SK-N-MC (cell line): ENCODE results near the gene CELSR1.
A peak's percentile ranks its signal among the peaks of the same experiment; 100 is the strongest.

ENCODE experiments used
- DNase-seq: peaks from one replicate; pipeline ENCODE4 v3.0.0-alpha.2; 2011; ENCODE audit warnings: low read depth, low spot score
- H3K27ac ChIP-seq: fragments of 200-600 bp; sonication (generic); 2 replicates; pipeline ENCODE4 v1.5.1; 2016; ENCODE audit warnings: mixed run types
- H3K36me3 ChIP-seq: fragments of 200-600 bp; sonication (generic); 2 replicates; pipeline ENCODE4 v1.6.1; 2017; ENCODE audit warnings: antibody characterized with exemption, low read length, mixed read lengths; ENCODE audit not compliant: insufficient read depth
- H3K4me3 ChIP-seq: fragments of 200-600 bp; sonication (generic); 2 replicates; pipeline ENCODE4 v1.5.1; 2016
- H3K9ac ChIP-seq: fragments of 200-600 bp; sonication (generic); 2 replicates; pipeline ENCODE4 v1.8.0; 2017; ENCODE audit warnings: mixed run types, mixed read lengths; ENCODE audit not compliant: insufficient read length
- H3K9me3 ChIP-seq: fragments of 200-600 bp; sonication (generic); 2 replicates; pipeline ENCODE4 v1.6.1; 2017; ENCODE audit warnings: low read depth, mild to moderate bottlenecking, antibody characterized with exemption, low read length, moderate library complexity, mixed read lengths
- EZH2 ChIP-seq: fragments of 200-600 bp; sonication (generic); IDR thresholded peaks from one replicate; pipeline ENCODE4 v1.6.1; 2017; ENCODE audit warnings: antibody characterized with exemption
- FOXP2 ChIP-seq: optimal IDR thresholded peaks from 2 replicates; pipeline ENCODE3; 2011; ENCODE audit warnings: mild to moderate bottlenecking, moderate library complexity; ENCODE audit not compliant: insufficient read depth; ENCODE audit errors: extremely low read length, control extremely low read depth
- POLR2AphosphoS5 ChIP-seq: IDR thresholded peaks from 2 replicates; pipeline ENCODE4 v1.6.1; 2012; ENCODE audit warnings: mild to moderate bottlenecking, low read depth, low read length, borderline replicate concordance

The CELSR1 gene

GRCh38 chr22:46364341-46365165 lies 172.9 kb downstream of the CELSR1 start:
- H3K9me3 ChIP-seq, result no peaks in the 10 kb centered on the region
- H3K27ac ChIP-seq, result no peak overlapping the region
- TF ChIP-seq FOXP2 (no peak), EZH2 (no peak), POLR2AphosphoS5 (no peak)
- no peak overlapping the region for H3K4me3 ChIP-seq
- no peaks in the 10 kb centered on the region for H3K36me3 ChIP-seq
- no peak overlapping the region for H3K9ac ChIP-seq
- DNase-seq, result no peak

GRCh38 chr22:46363611-46364321 lies 173.7 kb downstream of the CELSR1 start:
- no peak for DNase-seq
- TF ChIP-seq FOXP2, result no peak
- TF ChIP-seq EZH2, result no peak
- no peak for TF ChIP-seq POLR2AphosphoS5
- Histone ChIP-seq H3K4me3 (no peak overlapping the region), H3K27ac (no peak overlapping the region), H3K9ac (no peak overlapping the region), H3K9me3 (no peaks in the 10 kb centered on the region), H3K36me3 (no peaks in the 10 kb centered on the region)

- TF ChIP-seq EZH2 (no peak), POLR2AphosphoS5 (no peak), FOXP2 (no peak)
- Histone ChIP-seq H3K9me3 (no peaks in the 10 kb centered on the region), H3K9ac (no peak overlapping the region), H3K36me3 (no peaks in the 10 kb centered on the region), H3K27ac (no peak overlapping the region), H3K4me3 (no peak overlapping the region)
- DNase-seq, result no peak
These were observed 174.4 kb downstream of the CELSR1 start for GRCh38 chr22:46362934-46363515.

- no peak for TF ChIP-seq EZH2
- no peak for TF ChIP-seq FOXP2
- no peak for TF ChIP-seq POLR2AphosphoS5
- H3K9me3 ChIP-seq, result no peaks in the 10 kb centered on the region
- H3K27ac ChIP-seq, result no peak overlapping the region
- no peak for DNase-seq
- no peak overlapping the region for H3K9ac ChIP-seq
- H3K4me3 ChIP-seq, result no peak overlapping the region
- H3K36me3 ChIP-seq, result no peaks in the 10 kb centered on the region; the same call in 1 of the 2 replicates
These were observed 175.1 kb downstream of the CELSR1 start for GRCh38 chr22:46362203-46362933.

GRCh38 chr22:46361826-46362202 lies 175.6 kb downstream of the CELSR1 start:
- no peak for TF ChIP-seq FOXP2
- no peak for TF ChIP-seq POLR2AphosphoS5
- no peak for TF ChIP-seq EZH2
- Histone ChIP-seq H3K9me3 (no peaks in the 10 kb centered on the region), H3K27ac (no peak overlapping the region), H3K36me3 (no peaks in the 10 kb centered on the region; the same call in 1 of the 2 replicates), H3K4me3 (no peak overlapping the region), H3K9ac (no peak overlapping the region)
- DNase-seq, result no peak

DNA sequence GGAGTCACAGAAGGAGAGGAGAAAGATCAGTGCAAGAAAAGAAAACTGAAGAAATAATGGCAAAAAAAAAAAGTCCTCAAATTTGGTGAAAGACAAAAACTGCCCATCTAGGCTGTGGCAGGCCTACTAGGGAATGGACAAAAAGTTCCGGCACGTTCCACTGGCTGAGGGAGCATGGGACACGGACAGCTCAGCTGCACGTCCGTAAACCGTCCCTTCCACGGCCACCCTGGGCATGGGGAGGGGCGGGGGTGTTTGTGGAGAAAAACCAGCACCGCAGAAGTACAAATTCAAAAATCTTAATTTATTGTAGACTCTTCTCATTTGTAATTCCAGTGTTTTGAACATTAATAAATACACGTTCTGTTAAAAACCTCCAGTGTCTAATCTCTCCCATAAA lies 176.5 kb downstream of the CELSR1 start:
- no peak overlapping the region for H3K9ac ChIP-seq
- TF ChIP-seq POLR2AphosphoS5 (no peak), EZH2 (no peak), FOXP2 (no peak)
- no peak for DNase-seq
- H3K4me3 ChIP-seq, result no peak overlapping the region
- no peaks in the 10 kb centered on the region for H3K9me3 ChIP-seq
- H3K27ac ChIP-seq, result peak overlapping the region; percentile 53; the same call in 1 of the 2 replicates
- H3K36me3 ChIP-seq, result no peaks in the 10 kb centered on the region; the same call in 1 of the 2 replicates

- Histone ChIP-seq H3K4me3 (no peak overlapping the region), H3K27ac (no peak overlapping the region), H3K9me3 (no peaks in the 10 kb centered on the region), H3K9ac (no peak overlapping the region), H3K36me3 (no peaks in the 10 kb centered on the region; the same call in 1 of the 2 replicates)
- no peak for DNase-seq
- no peak for TF ChIP-seq EZH2
- TF ChIP-seq FOXP2, result no peak
- TF ChIP-seq POLR2AphosphoS5, result no peak
These were observed 177.3 kb downstream of the CELSR1 start for GRCh38 chr22:46360097-46360496.
